GM12872 (cell line): ENCODE data around the gene CASK.

Experiments
- CTCF ChIP-seq: IDR thresholded peaks from 3 replicates; pipeline ENCODE4 v1.5.1; 2011; ENCODE audit warnings: low read depth, mild to moderate bottlenecking, low read length, moderate library complexity; ENCODE audit not compliant: insufficient read depth

Gene CASK

GRCh38 chrX:41604766-41605543 lies 318.4 kb downstream of the CASK start:
- TF ChIP-seq CTCF, result no peak

GRCh38 chrX:41604177-41604576 lies 319.2 kb downstream of the CASK start:
- no peak for TF ChIP-seq CTCF

DNA sequence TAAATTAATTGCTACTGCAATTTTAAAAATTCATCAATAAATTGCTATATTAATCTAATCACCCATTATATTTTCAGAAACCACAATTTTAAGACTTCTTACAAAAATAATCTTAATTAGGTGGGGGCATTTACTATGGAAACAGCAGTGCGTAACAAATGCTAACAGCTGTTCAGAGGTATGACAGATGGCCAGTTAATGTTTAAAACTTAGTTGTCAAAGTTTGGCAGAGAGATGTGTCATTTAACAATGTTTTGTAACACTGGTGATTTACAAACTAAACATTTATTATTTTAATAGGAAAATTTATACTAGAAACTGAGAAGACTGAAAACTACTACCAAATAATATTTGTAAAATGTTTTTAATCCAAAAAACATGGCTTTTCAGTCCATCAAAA lies 319.8 kb downstream of the CASK start:
- TF ChIP-seq CTCF, result no peak

- TF ChIP-seq CTCF, result no peak
Measured at GRCh38 chrX:41602816-41603345, 320.5 kb downstream of the CASK start.

- TF ChIP-seq CTCF, result no peak
Measured at GRCh38 chrX:41600291-41600690, 323.1 kb downstream of the CASK start.

GRCh38 chrX:41599507-41599906 lies 323.8 kb downstream of the CASK start:
- TF ChIP-seq CTCF, result no peak

DNA sequence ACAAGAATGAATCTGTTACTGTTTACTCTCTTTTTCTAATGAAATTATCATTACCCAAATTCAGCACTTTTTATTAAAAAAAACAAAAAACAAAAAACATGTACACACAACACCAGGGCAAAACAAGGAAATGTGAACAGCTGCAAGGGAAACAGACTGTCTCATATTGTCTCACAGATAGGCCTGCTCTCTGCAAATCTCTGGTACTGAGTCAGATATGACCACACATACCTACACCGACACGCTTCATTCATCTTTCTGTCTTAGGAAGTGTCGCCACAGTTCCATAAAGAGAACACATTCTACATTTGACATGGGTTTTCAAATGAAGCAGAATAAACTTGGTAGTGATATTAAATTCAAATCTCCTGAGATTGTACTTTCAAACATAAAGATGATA lies 326.8 kb downstream of the CASK start:
- no peak for TF ChIP-seq CTCF

GRCh38 chrX:41594634-41595033 lies 328.7 kb downstream of the CASK start:
- TF ChIP-seq CTCF, result no peak
